ENCODE measurements around the gene RMDN3.
A peak's percentile ranks its signal among the peaks of the same experiment; 100 is the strongest.

RMDN3 gene

GRCh38 chr15:40694688-40695468, 60.2 kb downstream of the RMDN3 start, which contains the start of gene RAD51:
Gene RAD51 (plus strand): TSS chr15:40695174. CDS start chr15:40698759, 3,585 bp downstream.
- Mint-ChIP-seq H3K9me3 (no peaks in the 10 kb centered on the region), H3K27me3 (ENCODE audit: low read depth) (peaks cover 4% of the 10 kb centered on the region), H3K4me3 (peak within 1 kb of the TSS; percentile 97 to 99 (median 99)), H3K27ac (peak within 1 kb of the TSS; percentile 92 to 98 (median 97)), H3K4me1 (peaks cover 31% of the 10 kb centered on the region), H3K36me3 (ENCODE audit: low read depth) (peaks cover 17% of the 10 kb centered on the region)
- TF ChIP-seq, protein P1, sequence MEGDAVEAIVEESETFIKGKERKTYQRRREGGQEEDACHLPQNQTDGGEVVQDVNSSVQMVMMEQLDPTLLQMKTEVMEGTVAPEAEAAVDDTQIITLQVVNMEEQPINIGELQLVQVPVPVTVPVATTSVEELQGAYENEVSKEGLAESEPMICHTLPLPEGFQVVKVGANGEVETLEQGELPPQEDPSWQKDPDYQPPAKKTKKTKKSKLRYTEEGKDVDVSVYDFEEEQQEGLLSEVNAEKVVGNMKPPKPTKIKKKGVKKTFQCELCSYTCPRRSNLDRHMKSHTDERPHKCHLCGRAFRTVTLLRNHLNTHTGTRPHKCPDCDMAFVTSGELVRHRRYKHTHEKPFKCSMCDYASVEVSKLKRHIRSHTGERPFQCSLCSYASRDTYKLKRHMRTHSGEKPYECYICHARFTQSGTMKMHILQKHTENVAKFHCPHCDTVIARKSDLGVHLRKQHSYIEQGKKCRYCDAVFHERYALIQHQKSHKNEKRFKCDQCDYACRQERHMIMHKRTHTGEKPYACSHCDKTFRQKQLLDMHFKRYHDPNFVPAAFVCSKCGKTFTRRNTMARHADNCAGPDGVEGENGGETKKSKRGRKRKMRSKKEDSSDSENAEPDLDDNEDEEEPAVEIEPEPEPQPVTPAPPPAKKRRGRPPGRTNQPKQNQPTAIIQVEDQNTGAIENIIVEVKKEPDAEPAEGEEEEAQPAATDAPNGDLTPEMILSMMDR (IDR thresholded peaks at IDR 0.05; ENCODE audit: unreplicated experiment in 3 of 3): no peak

DNA sequence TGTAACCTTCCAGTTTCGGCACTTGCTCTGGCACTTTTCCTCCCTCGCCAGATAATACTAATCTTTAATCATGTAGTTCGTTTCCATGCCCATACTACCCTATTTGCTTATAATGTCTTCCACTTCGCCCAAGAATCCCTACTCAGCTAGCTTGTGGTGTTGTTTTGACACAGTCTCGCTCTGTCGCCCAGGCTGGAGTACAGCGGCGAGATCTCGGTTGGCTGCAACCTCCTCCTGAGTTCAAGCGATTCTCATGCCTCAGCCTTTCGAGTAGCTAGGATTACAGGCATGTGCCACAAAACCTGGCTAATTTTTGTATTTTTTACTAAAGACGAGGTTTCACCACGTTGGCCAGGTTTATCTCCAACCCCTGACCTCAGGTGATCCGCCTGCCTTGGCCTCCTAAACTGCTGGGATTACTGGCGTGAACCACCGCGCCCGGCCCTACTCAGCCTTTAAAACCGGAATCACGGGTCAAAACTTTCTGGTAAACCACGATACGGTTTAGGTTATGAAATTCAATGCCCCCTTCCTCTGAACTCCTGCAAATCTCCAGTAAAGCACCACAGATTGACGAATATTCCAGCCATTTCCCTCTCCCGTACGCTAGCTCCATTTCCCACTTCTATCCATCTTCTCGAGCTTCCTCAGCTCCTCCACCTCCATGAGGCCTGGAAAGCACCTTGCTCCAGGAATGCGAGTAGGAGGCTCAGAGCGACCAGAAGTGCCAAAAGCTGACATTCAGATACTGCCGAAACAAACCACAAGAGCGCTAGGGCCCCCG, 61.0 kb downstream of the RMDN3 start:
- Mint-ChIP-seq H3K4me1 (peaks cover 36% of the 10 kb centered on the region), H3K27me3 (ENCODE audit: low read depth) (peaks cover 4% of the 10 kb centered on the region), H3K4me3 (peak overlapping the region; percentile 97 to 99 (median 99)), H3K9me3 (no peaks in the 10 kb centered on the region), H3K36me3 (ENCODE audit: low read depth) (peaks cover 17% of the 10 kb centered on the region), H3K27ac (peak overlapping the region; percentile 92 to 98 (median 97))
- TF ChIP-seq, protein P1 (IDR thresholded peaks at IDR 0.05; ENCODE audit: unreplicated experiment in 3 of 3): no peak

DNA sequence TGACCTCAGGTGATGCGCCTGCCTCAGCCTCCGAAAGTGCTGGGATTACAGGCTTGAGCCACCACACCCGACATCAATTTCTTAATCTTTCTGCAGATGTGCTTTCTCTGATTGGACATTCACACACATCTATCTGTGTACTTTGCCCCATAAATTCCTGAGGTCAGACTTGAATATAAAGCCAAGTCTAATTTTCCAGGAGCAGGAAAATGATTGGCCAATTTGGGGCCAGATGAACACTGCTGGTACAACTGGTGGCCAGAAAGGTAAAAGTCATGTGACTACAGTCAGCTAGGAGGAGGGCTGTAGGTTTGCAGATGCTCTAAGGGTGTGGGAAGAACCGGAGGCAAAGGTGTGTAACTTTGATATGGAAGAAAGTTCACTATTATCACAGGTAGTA, 63.3 kb downstream of the RMDN3 start:
- peaks cover 17% of the 10 kb centered on the region for H3K36me3 Mint-ChIP-seq (ENCODE audit: low read depth)

GRCh38 chr15:40688932-40689799, 65.9 kb downstream of the RMDN3 start:
- H3K36me3 Mint-ChIP-seq (ENCODE audit: low read depth): peaks cover 17% of the 10 kb centered on the region
- peak overlapping the region in 1 of 3 experiments; percentile 55 for H3K27ac Mint-ChIP-seq
- TF ChIP-seq, protein P1 (IDR thresholded peaks at IDR 0.05; ENCODE audit: unreplicated experiment in 3 of 3): no peak
- no peaks in the 10 kb centered on the region for H3K27me3 Mint-ChIP-seq (ENCODE audit: low read depth)
- peaks cover 12% of the 10 kb centered on the region for H3K4me1 Mint-ChIP-seq
- H3K9me3 Mint-ChIP-seq: peaks cover 8% of the 10 kb centered on the region
- peak overlapping the region; percentile 0 to 13 (median 11) for H3K4me3 Mint-ChIP-seq

More for the DNA sequence above, 63.3 kb downstream of the RMDN3 start:
- TF ChIP-seq, protein P1 (IDR thresholded peaks at IDR 0.05; ENCODE audit: unreplicated experiment in 3 of 3): no peak
- H3K27me3 Mint-ChIP-seq (ENCODE audit: low read depth): peaks cover 4% of the 10 kb centered on the region
- H3K27ac Mint-ChIP-seq: no peak overlapping the region
- H3K4me1 Mint-ChIP-seq: peaks cover 25% of the 10 kb centered on the region
- no peaks in the 10 kb centered on the region for H3K9me3 Mint-ChIP-seq
- H3K4me3 Mint-ChIP-seq: peak overlapping the region; percentile 53 to 70 (median 60)
